ENCODE data around the gene NRARP.

- TF ChIP-seq EZH2 (IDR thresholded peaks at IDR 0.05; ENCODE audit: borderline replicate concordance, low read depth, low read length, poor library complexity, severe bottlenecking), result no peak
- TF ChIP-seq CTCF (conservative IDR thresholded peaks at IDR 0.05; ENCODE audit: low read depth, low read length), result no peak
Measured at GRCh38 chr9:137349471-137350033, 47.5 kb upstream of the NRARP start.
